Lower lobe of right lung (tissue), 2 donors: Measurements from ENCODE around the gene ALPI. TPM values are rescaled to one million over a fixed set of nuclear protein-coding genes. Genes with fewer than 3 reads are reported as not detected.

Experiments used
- ATAC-seq, 2 donors: fragments of 200-7000 bp; cut with Tn5 transposase; one replicate each; pipeline ENCODE4 v1.9.1; 2020 to 2022; ENCODE audit warnings: mild to moderate bottlenecking in 2 of 2, moderate library complexity in 2 of 2
- DNase-seq: peaks from one replicate; pipeline ENCODE4 v3.0.0-alpha.2; 2020
- H3K27ac ChIP-seq: fragments of 200-600 bp; one replicate; pipeline ENCODE4 v1.8.0; 2022
- H3K27me3 ChIP-seq: fragments of 200-600 bp; one replicate; pipeline ENCODE4 v1.8.0; 2022; ENCODE audit warnings: low read depth
- H3K36me3 ChIP-seq: fragments of 200-600 bp; one replicate; pipeline ENCODE4 v1.8.0; 2022; ENCODE audit warnings: mild to moderate bottlenecking
- H3K4me1 ChIP-seq: fragments of 200-600 bp; one replicate; pipeline ENCODE4 v1.8.0; 2022
- H3K4me3 ChIP-seq: fragments of 200-600 bp; one replicate; pipeline ENCODE4 v1.8.0; 2022; ENCODE audit warnings: mild to moderate bottlenecking
- H3K9me3 ChIP-seq: fragments of 200-600 bp; one replicate; pipeline ENCODE4 v1.8.0; 2022
- CTCF ChIP-seq: fragments of 200-600 bp; IDR thresholded peaks from one replicate; pipeline ENCODE4 v1.8.0; 2022; ENCODE audit warnings: antibody characterized with exemption, mild to moderate bottlenecking
- intact Hi-C: fragments of 100-400 bp; cut with DNase I; formaldehyde crosslinking; loops from one replicate; pipeline ENCODE4 v1.11.0; 2022
- total RNA-seq: library from RNA; stranded (reverse); fragmentation: NEBNext Ultra II Directional; extraction: Animal tissue kit (Norgen Biotek cat#: 25700); gene quantifications from one replicate; pipeline ENCODE4 v1.2.1, GENCODE V29; 2021
- donor health status: DM: no; HTN: yes; CAD: no; lungs with severe emphysema.

The ALPI gene
- total RNA-seq, 1 donor from 2014 or later = not detected

- H3K36me3 ChIP-seq = no peaks in the 10 kb centered on the region
- no peak overlapping the region for H3K4me3 ChIP-seq
- peaks cover 64% of the 10 kb centered on the region for H3K27me3 ChIP-seq
- H3K27ac ChIP-seq = no peak overlapping the region
- no peak for TF ChIP-seq CTCF
- DNase-seq (no peak), ATAC-seq (no peak)
- peaks cover 5% of the 10 kb centered on the region for H3K9me3 ChIP-seq
- intact Hi-C loops = no loop called here
- H3K4me1 ChIP-seq = peaks cover 30% of the 10 kb centered on the region
Observed at GRCh38 chr2:232417489-232417888, 38.5 kb upstream of the ALPI start.

GRCh38 chr2:232418056-232418455 lies 37.9 kb upstream of the ALPI start:
- Histone ChIP-seq H3K27ac (no peak overlapping the region), H3K27me3 (peaks cover 64% of the 10 kb centered on the region), H3K9me3 (peaks cover 8% of the 10 kb centered on the region), H3K4me1 (peaks cover 30% of the 10 kb centered on the region), H3K4me3 (no peak overlapping the region), H3K36me3 (no peaks in the 10 kb centered on the region)
- ATAC-seq (no peak), DNase-seq (peak; percentile 32)
- intact Hi-C loops = no loop called here
- no peak for TF ChIP-seq CTCF

GRCh38 chr2:232418466-232419244 lies 37.3 kb upstream of the ALPI start:
- intact Hi-C loops = no loop called here
- DNase-seq (peak; percentile 68), ATAC-seq (peak; percentile 66 to 80)
- H3K4me1 ChIP-seq = peaks cover 30% of the 10 kb centered on the region
- TF ChIP-seq CTCF = no peak
- H3K36me3 ChIP-seq = no peaks in the 10 kb centered on the region
- no peak overlapping the region for H3K27ac ChIP-seq
- peaks cover 64% of the 10 kb centered on the region for H3K27me3 ChIP-seq
- H3K9me3 ChIP-seq = peaks cover 8% of the 10 kb centered on the region
- peak overlapping the region; percentile 40 for H3K4me3 ChIP-seq

- Histone ChIP-seq H3K27ac (no peak overlapping the region), H3K36me3 (no peaks in the 10 kb centered on the region), H3K4me1 (peaks cover 30% of the 10 kb centered on the region), H3K9me3 (peaks cover 8% of the 10 kb centered on the region), H3K27me3 (peaks cover 64% of the 10 kb centered on the region), H3K4me3 (peak overlapping the region; percentile 40)
- no peak for TF ChIP-seq CTCF
- ATAC-seq (peak; percentile 18 to 48), DNase-seq (peak; percentile 54)
- intact Hi-C loops = no loop called here
Observed at GRCh38 chr2:232419245-232420072, 36.5 kb upstream of the ALPI start.

GRCh38 chr2:232420073-232420454 lies 35.9 kb upstream of the ALPI start:
- Histone ChIP-seq H3K4me3 (peak overlapping the region; percentile 40), H3K27me3 (peaks cover 64% of the 10 kb centered on the region), H3K36me3 (no peaks in the 10 kb centered on the region), H3K4me1 (peaks cover 30% of the 10 kb centered on the region), H3K9me3 (peaks cover 8% of the 10 kb centered on the region), H3K27ac (no peak overlapping the region)
- intact Hi-C loops = no loop called here
- TF ChIP-seq CTCF = no peak
- ATAC-seq (peak in 1 of 2 donors; percentile 1), DNase-seq (peak; percentile 20)
